Tongue (tissue), 2 donors: Measurements from ENCODE around the gene PLEKHA3. TPM values are rescaled to one million over a fixed set of nuclear protein-coding genes. Genes with fewer than 3 reads are reported as not detected.
"Not testable (repeated sequence)": the region's sequence is repeated elsewhere in the genome, so short reads cannot be mapped to it uniquely, and the experiment has no call there.

Experiments used
- DNase-seq: peaks from one replicate; pipeline ENCODE4 v3.0.0-alpha.2; 2015
- total RNA-seq: library from RNA; depleted of rRNA; stranded (reverse); fragments of >200 nt; gene quantifications from one replicate; pipeline ENCODE4 v1.2.3, GENCODE V29; 2014

The PLEKHA3 gene
- total RNA-seq = 10.3 TPM

GRCh38 chr2:178480227-178481181 lies at the start of gene PLEKHA3:
TSS of gene PLEKHA3 (plus strand) at chr2:178480457. CDS start at chr2:178480870, 413 bp downstream.
- DNase-seq = peak; percentile 96

- no peak for DNase-seq
Observed at GRCh38 chr2:178436662-178437061, 43.6 kb upstream of the PLEKHA3 start.

DNA sequence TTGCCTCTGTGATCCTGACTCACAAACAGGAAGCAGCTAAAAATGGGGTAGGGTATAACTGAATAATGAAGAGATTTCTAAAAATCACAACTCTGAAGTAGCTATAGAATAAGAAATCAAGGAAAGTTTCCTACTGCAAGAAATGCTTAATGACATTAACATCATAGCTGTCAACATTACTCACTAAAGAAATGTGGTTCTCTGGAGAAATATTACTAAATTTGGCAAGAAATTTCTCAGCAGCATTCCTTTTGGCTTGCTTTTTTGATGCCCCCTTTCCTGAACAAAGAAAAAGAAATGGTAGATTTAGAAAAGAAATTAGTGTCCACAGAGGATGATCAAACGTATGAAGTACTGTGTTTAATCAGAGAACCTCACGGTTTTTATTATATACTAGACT lies 38.8 kb upstream of the PLEKHA3 start:
- DNase-seq = no peak

GRCh38 chr2:178448968-178449661 lies 31.1 kb upstream of the PLEKHA3 start:
- peak; percentile 15 for DNase-seq

- DNase-seq = peak; percentile 49
Observed at GRCh38 chr2:178449700-178450523, 30.3 kb upstream of the PLEKHA3 start.

DNA sequence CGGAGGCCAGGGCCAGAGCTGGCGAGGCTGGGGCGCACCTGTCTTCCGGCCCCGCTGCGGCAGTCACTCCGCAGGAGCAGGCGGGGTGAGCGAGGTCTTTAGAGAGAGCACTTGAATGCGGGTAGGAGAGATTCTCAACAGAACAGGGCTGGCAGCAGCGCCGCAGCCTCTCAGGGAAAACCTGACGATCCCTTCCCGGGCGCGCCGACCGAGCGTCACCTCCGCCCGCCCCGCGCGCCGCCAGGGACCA lies 29.8 kb upstream of the PLEKHA3 start:
- peak; percentile 92 for DNase-seq

DNA sequence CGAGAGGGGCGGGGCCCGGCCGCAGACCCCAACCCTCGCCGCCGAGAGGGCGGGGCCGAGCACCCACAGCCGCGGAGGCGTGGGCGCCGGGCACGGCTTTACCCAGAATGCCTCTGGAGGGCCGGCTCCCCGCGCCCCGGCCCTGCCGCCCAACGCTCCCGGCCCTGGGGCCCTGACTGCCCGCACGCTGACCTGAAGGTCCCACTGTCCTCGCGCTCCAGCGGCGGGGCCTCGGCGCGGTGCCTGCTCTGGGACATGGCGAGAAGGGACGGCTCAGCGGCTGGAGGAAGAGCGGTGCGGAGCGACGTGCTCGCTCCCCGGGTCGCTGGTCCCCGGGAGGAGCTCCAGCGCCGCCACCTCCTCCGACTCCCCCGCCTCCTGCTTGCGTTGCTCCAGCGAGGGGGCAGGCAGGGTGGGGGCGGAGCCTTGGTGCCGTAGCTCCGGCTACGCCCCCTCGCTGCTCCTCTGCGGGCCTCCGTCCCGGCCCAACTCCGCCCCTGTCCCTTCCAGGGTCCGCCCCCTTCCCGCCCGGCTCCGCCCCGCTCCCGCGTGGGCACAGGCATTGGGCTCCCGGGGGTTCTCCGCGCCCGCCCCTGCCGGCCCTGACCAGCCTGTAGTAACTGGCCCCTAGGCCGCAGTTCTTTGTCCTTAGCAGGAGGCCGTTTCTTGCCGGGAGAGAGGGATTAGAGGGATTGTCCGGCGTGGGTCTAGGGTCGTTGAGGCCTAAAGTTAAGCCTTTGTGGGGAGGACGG lies 29.3 kb upstream of the PLEKHA3 start, which contains the start of the genes PJVK and PRKRA:
PJVK (plus strand) TSS at position 605 of the 752 bp plus-strand sequence. CDS start 2,032 bp downstream, outside the sequence.
PRKRA (minus strand) TSS at position 402 of the 752 bp plus-strand sequence; CDS start at position 257, 145 bp downstream.
- peak; percentile 99 for DNase-seq

DNA sequence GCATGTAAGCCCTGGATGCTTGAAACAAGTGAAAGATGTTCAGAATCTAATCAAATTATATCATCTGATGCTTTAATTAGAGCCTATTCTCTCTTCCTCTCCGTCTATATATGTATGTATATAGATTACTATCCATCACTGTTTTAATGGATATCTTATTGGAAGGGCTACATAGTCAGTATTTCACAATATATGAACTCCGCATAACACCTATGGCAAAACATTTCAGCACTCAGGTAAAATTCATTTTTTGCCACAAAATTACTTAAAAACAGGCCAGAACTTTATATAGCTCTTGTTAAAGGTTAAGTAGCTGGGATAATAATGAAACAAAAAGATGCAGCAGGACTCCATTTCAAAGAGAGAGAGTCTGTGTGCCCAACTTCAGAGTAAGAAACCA lies 27.9 kb upstream of the PLEKHA3 start:
- no peak for DNase-seq

GRCh38 chr2:178452870-178453269 lies 27.4 kb upstream of the PLEKHA3 start:
- DNase-seq = no peak

DNA sequence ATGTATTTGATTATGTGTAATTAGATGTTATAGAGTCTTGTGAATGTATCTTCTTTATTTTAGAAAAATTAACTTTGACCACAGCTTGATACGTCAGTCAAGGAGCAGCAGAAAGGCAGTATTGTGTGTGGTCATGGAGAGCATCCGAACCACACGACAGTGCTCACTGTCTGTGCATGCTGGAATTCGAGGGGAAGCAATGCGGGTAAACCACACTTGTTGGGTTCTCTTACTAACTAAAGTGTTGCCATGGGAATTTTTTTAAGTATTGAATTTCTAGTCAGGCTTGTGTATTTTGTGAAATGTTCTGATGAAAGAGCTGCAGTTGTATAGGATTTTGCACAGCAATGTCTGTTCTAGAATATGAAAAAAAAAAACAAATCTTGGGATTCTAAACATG lies 24.3 kb upstream of the PLEKHA3 start:
- no peak for DNase-seq

DNA sequence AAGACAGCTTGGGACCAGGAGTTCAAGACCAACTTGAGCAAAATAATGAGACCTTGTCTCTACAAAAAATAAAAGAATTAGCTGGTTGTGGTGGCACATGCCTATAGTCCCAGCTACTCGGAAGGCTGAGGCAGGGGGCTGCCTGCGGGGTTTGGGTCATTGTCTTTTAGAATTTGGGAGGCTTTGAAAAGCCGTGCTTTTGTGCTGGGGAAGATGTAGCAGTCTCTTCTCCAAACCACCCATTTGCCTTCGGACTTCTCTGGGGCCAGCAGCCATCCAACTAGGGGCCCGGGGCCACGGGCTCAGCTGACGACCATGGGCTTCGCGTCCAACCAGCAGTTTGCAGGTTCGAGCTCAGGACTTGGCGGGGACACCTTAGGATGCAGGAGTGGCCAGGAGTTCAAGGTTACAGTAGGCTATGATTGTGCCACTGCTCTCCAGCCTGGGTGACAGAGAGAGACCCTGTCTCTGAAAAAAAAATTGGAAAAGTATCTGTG lies 22.8 kb upstream of the PLEKHA3 start:
- no peak for DNase-seq

- DNase-seq = no peak
Observed at GRCh38 chr2:178469219-178469849, 10.9 kb upstream of the PLEKHA3 start.

- not testable (repeated sequence) for DNase-seq
Observed at GRCh38 chr2:178471313-178471712, 8.9 kb upstream of the PLEKHA3 start.

GRCh38 chr2:178473373-178473772 lies 6.9 kb upstream of the PLEKHA3 start:
- DNase-seq = no peak

DNA sequence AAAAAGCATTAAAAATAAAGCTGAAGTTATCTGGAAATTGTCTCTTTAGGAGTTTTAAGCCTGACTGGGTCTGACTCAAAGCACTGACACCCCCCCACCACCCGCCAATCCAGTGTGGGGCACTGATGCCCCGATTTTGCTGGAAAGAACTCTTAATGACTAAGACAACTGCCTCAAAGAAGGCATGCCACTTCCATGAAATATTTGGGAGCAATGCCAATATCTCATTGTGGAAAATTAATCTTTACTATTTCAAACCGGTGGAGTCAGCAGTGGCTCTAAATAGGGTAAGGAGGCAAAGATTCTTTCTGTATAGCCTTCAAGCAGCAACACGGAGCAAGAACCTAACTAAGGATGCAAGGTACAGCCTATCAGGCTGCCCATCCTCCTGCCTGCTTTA lies 6.3 kb upstream of the PLEKHA3 start:
- peak; percentile 49 for DNase-seq

- no peak for DNase-seq
Observed at GRCh38 chr2:178474560-178474959, 5.7 kb upstream of the PLEKHA3 start.

DNA sequence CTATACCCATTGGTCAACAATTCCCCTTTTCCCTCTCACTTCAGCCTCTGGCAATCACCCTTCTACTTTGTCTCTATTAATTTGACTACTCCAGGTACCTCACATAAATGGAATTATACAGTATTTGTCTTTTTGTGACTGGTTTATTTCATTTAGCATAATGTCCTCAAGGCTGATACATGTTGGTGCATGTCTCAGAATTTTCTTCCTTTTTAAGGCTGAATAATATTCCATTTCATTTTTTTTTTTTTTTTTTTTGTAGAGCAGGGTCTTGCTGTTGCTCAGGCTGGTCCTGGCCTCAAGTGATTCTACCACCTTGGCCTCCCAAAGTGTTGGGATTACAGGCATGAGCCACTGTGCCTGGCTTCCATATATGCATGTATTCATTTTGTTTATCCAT lies 3.8 kb upstream of the PLEKHA3 start:
- DNase-seq = no peak

- peak; percentile 55 for DNase-seq
Observed at GRCh38 chr2:178477443-178478129, 2.7 kb upstream of the PLEKHA3 start.

DNA sequence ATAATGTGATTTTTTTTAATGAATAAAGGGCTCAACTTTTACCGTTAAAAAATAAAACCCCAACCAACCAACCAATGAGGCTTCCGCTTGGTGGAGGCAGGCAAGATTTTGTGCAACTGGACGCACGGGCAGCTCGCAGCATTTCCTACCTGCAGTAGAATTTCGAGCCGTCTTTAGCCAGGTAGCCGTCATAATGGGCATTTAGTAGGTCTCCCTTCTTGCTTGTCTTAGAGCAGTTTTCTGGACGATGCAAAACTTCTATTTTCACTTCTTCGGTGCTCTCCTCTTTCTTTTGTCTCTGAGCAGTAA lies 2.2 kb upstream of the PLEKHA3 start:
- DNase-seq = no peak

GRCh38 chr2:178478439-178479274 lies 1.6 kb upstream of the PLEKHA3 start, which contains the start of gene FKBP7:
TSS of gene FKBP7 (minus strand) at chr2:178478600. CDS start at chr2:178478499, 101 bp downstream.
- peak; percentile 94 for DNase-seq
